ENCODE results near the gene PDCD2. TPM values are rescaled to one million over a fixed set of nuclear protein-coding genes. Genes with fewer than 3 reads are reported as not detected.

PDCD2 gene
- total and polyA plus RNA-seq, 9 of the 15 experiments (the other 6 are each of a cell fraction or from before 2014, with no cell fraction given), result 67.3 to 430 (median 318) TPM

DNA sequence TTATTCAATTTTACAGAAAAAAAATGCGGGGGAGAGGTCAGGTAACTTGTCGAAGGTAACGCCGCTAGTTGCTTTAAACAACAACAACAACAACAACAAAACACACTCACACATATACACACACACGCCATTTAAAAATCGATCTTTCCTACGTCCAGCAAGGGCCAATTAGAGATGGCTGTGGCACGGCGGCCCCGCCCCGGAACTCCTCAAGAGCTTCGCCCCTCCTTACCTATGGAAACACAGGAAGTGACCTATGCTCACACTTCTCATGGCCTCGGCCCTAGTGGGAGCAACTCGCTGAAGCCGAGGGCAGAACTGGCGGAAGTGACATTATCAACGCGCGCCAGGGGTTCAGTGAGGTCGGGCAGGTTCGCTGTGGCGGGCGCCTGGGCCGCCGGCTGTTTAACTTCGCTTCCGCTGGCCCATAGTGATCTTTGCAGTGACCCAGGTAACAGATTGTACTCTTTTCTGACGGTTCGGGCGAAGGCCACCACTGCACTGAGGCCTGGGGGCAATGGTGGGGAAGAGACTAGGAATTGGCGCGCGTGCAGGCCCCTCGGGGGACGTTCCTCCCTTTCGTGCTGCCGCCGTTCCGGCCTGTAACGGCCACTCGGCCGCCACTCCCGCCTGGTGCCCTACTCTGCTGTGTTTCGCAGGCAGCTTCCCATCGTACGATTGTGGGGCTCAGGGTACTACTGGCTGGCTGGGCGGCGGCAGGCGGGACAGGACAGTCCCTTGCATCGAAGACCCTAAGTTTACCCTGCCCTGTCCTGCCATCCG, 30.2 kb downstream of the PDCD2 start, which contains the start of gene TBP (continued):
- peak in 1 of 2 experiments; percentile 51; a peak in 1 of 4 replicates for TF ChIP-seq SRF (CRISPR knock-in tag; IDR thresholded peaks at IDR 0.05)
- peak in 1 of 2 experiments; percentile 51; a peak in 1 of 4 replicates for TF ChIP-seq TRIM24 (IDR thresholded peaks at IDR 0.05)
- peak; percentile 40 to 60; a peak in 2 of 4 replicates for TF ChIP-seq ZMIZ1 (IDR thresholded peaks at IDR 0.05; ENCODE audit: low read depth in 2 of 2, low read length in 2 of 2)
- no peak for TF ChIP-seq PATZ1 (CRISPR knock-in tag; IDR thresholded peaks at IDR 0.05; ENCODE audit: borderline replicate concordance)
- peak; percentile 96 for TF ChIP-seq ATF7 (IDR thresholded peaks at IDR 0.05)
- TF ChIP-seq ZNF41 (CRISPR knock-in tag; conservative IDR thresholded peaks at IDR 0.05), result peak; percentile 96
- TF ChIP-seq HNRNPUL1 (IDR thresholded peaks at IDR 0.05; ENCODE audit: low read length), result no peak
- peak; percentile 78 for TF ChIP-seq SAP30 (IDR thresholded peaks at IDR 0.05; ENCODE audit: borderline replicate concordance, insufficient read depth, low read depth, low read length, poor library complexity, severe bottlenecking)
- TF ChIP-seq HNRNPLL (IDR thresholded peaks at IDR 0.05; ENCODE audit: low read depth, low read length, poor library complexity, severe bottlenecking), result no peak
- 0 out of 2 replicates have a peak, but pooled peaks have one; percentile 14 for TF ChIP-seq HINFP (tag; conservative IDR thresholded peaks at IDR 0.05; ENCODE audit: low read depth)
- TF ChIP-seq ZZZ3 (IDR thresholded peaks at IDR 0.05), result no peak
- TF ChIP-seq MITF (IDR thresholded peaks at IDR 0.05), result no peak; the same call in 1 of the 2 replicates

Data from K562 (cell line).